Parathyroid adenoma (tissue), 2 donors: ENCODE data around the gene GPAM.

ENCODE experiments used
- H2AFZ ChIP-seq: fragments of 300-600 bp; sonication (generic); one replicate; pipeline ENCODE4 v1.7.0; 2017; ENCODE audit warnings: antibody characterized with exemption, mild to moderate bottlenecking
- H3K27ac ChIP-seq: fragments of 300-600 bp; sonication (generic); one replicate; pipeline ENCODE4 v1.7.0; 2017
- H3K27me3 ChIP-seq: fragments of 300-600 bp; sonication (generic); one replicate; pipeline ENCODE4 v1.7.0; 2017; ENCODE audit warnings: low read length; ENCODE audit not compliant: control insufficient read depth, insufficient read depth
- H3K36me3 ChIP-seq: fragments of 300-600 bp; sonication (generic); one replicate; pipeline ENCODE4 v1.7.0; 2017; ENCODE audit warnings: low read length; ENCODE audit not compliant: control insufficient read depth, insufficient read depth
- H3K4me1 ChIP-seq: fragments of 300-600 bp; sonication (generic); one replicate; pipeline ENCODE4 v1.7.0; 2017; ENCODE audit warnings: control low read depth
- H3K4me2 ChIP-seq: fragments of 300-600 bp; sonication (generic); one replicate; pipeline ENCODE4 v1.7.0; 2017; ENCODE audit warnings: low read length
- H3K4me3 ChIP-seq: fragments of 300-600 bp; sonication (generic); one replicate; pipeline ENCODE4 v1.7.0; 2017; ENCODE audit warnings: low read depth, low read length
- H3K79me2 ChIP-seq: fragments of 300-600 bp; sonication (generic); one replicate; pipeline ENCODE4 v1.7.0; 2017; ENCODE audit warnings: control low read depth
- H3K9ac ChIP-seq: fragments of 300-600 bp; sonication (generic); one replicate; pipeline ENCODE4 v1.7.0; 2017; ENCODE audit warnings: mild to moderate bottlenecking
- H3K9me3 ChIP-seq: fragments of 300-600 bp; sonication (generic); one replicate; pipeline ENCODE4 v1.7.0; 2017; ENCODE audit warnings: low read length; ENCODE audit not compliant: control insufficient read depth
- CTCF ChIP-seq: fragments of 300-600 bp; sonication (generic); IDR thresholded peaks from one replicate; pipeline ENCODE4 v1.7.0; 2017; ENCODE audit warnings: antibody characterized with exemption, mild to moderate bottlenecking
- donor health status: primary hyperparathyroidism.

The GPAM gene

DNA sequence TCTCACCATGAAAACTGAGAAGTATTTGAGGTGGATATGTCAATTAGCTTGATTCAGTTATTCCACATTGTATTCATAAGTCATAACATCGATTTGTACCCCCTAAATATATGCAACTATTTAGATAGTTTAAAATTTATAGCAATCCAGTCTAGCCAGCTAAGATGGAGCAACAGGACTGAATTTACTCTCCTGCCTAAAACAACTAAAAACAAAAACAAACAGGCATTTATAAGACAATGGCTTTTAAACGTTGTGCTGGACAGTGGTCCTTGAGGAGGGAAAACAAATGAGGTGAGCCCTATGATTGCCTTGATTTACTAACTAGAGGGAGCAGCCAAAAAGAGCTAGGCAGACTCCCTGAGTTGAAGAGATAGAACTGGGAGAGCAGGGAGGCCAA is 814 bp upstream of the GPAM start:
- Histone ChIP-seq H3K27me3 (no peaks in the 10 kb centered on the region), H3K4me1 (peaks cover 4% of the 10 kb centered on the region), H3K79me2 (no peaks in the 10 kb centered on the region), H2AFZ (peak overlapping the region; percentile 97), H3K27ac (peak overlapping the region; percentile 62), H3K4me2 (peak overlapping the region; percentile 99), H3K36me3 (no peaks in the 10 kb centered on the region), H3K9me3 (no peaks in the 10 kb centered on the region), H3K4me3 (peak overlapping the region; percentile 96), H3K9ac (no peak overlapping the region)
- TF ChIP-seq CTCF: no peak

GRCh38 chr10:112184052-112184371 is 447 bp upstream of the GPAM start:
- Histone ChIP-seq H3K27me3 (no peaks in the 10 kb centered on the region), H3K27ac (peak overlapping the region; percentile 62), H3K4me1 (peaks cover 4% of the 10 kb centered on the region), H2AFZ (peak overlapping the region; percentile 97), H3K79me2 (no peaks in the 10 kb centered on the region), H3K36me3 (no peaks in the 10 kb centered on the region), H3K4me3 (peak overlapping the region; percentile 96), H3K4me2 (peak overlapping the region; percentile 99), H3K9me3 (no peaks in the 10 kb centered on the region), H3K9ac (peak overlapping the region; percentile 13)
- TF ChIP-seq CTCF: no peak

DNA sequence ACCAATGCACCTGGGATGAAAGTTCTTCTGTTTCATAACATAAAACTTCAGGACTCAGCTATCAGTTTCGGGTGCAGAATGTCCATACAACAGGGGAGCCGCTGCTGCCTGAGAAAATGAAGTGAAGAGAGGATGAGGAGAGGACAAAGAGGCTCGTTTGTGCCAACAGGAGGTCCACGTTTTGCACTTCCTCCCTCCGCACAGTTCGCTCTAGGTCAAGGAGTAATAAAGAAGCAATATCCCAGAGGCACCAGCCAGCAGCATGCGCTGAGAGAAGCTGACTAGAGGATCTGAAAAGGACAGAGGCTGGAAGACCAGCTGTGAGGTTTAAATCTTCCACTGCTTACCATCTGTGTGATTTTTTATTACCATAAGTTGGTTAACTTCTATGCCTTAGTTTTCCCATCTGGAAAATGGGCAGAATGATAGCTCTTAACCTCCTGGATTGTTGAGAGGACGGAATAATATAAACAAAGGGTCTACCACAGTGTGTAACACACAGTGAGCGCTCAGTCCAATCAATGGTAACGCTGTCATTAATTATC is 709 bp downstream of the GPAM start:
- H3K79me2 ChIP-seq: no peaks in the 10 kb centered on the region
- H2AFZ ChIP-seq: peak overlapping the region; percentile 97
- no peak for TF ChIP-seq CTCF
- H3K4me1 ChIP-seq: peaks cover 4% of the 10 kb centered on the region
- no peak overlapping the region for H3K9ac ChIP-seq
- H3K27me3 ChIP-seq: no peaks in the 10 kb centered on the region
- peak overlapping the region; percentile 96 for H3K4me3 ChIP-seq
- no peaks in the 10 kb centered on the region for H3K9me3 ChIP-seq
- no peak overlapping the region for H3K27ac ChIP-seq
- no peaks in the 10 kb centered on the region for H3K36me3 ChIP-seq
- H3K4me2 ChIP-seq: peak overlapping the region; percentile 99

- H2AFZ ChIP-seq: no peak overlapping the region
- no peaks in the 10 kb centered on the region for H3K79me2 ChIP-seq
- TF ChIP-seq CTCF: no peak
- H3K9me3 ChIP-seq: no peaks in the 10 kb centered on the region
- no peak overlapping the region for H3K27ac ChIP-seq
- no peaks in the 10 kb centered on the region for H3K27me3 ChIP-seq
- H3K36me3 ChIP-seq: no peaks in the 10 kb centered on the region
- H3K4me2 ChIP-seq: no peak overlapping the region
- no peaks in the 10 kb centered on the region for H3K4me1 ChIP-seq
- no peak overlapping the region for H3K9ac ChIP-seq
- H3K4me3 ChIP-seq: no peak overlapping the region
These were observed 6.3 kb downstream of the GPAM start for GRCh38 chr10:112177247-112177646.

DNA sequence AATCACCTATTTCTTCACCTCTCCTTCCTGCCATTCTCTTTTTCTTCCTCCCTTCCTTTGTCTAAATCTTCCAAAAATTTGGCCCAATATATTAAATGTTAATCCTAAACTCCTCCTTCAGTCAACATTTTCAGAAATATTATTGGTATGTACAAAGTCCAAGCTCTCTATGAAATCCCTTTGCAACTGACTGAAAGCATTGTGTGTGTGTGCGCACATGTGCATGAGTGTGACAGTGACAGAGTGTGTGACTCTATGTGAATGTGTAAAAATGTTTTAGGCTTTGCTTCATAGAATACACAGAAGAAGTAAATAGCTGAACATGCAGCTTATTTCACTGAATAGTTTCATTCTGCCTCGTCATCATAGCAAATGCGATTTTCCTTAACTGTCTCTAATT is 7.0 kb downstream of the GPAM start:
- Histone ChIP-seq H3K4me2 (no peak overlapping the region), H3K4me1 (no peaks in the 10 kb centered on the region), H2AFZ (no peak overlapping the region), H3K79me2 (no peaks in the 10 kb centered on the region), H3K9me3 (no peaks in the 10 kb centered on the region), H3K4me3 (no peak overlapping the region), H3K9ac (no peak overlapping the region), H3K36me3 (no peaks in the 10 kb centered on the region), H3K27ac (no peak overlapping the region), H3K27me3 (no peaks in the 10 kb centered on the region)
- TF ChIP-seq CTCF: no peak
